ENCODE data around the gene PC.

Gene PC

DNA sequence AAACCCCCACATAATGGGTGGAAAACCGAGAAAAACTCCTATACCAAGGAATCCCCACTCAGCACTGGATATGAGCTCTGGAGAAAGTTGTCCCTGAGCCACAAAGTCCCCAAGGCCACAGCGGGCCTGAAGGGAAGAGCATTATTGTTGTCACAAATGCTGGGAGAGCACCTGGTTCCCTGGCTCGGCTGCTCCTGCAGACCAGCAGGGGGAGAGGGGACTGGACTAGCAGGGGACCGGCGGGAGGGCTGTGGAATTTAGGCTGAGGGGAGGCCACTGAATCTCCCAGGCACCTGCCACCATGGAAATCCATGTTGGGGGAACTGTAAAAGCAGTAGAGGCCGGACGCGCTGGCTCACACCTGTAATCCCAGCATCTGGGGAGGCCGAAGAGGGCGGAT, 7.0 kb downstream of the PC start:
- no peak for DNase-seq

GRCh38 chr11:66950112-66950535, 8.1 kb downstream of the PC start:
- DNase-seq: peak; percentile 50

GRCh38 chr11:66938582-66939135, 19.5 kb downstream of the PC start:
- DNase-seq: no peak

DNA sequence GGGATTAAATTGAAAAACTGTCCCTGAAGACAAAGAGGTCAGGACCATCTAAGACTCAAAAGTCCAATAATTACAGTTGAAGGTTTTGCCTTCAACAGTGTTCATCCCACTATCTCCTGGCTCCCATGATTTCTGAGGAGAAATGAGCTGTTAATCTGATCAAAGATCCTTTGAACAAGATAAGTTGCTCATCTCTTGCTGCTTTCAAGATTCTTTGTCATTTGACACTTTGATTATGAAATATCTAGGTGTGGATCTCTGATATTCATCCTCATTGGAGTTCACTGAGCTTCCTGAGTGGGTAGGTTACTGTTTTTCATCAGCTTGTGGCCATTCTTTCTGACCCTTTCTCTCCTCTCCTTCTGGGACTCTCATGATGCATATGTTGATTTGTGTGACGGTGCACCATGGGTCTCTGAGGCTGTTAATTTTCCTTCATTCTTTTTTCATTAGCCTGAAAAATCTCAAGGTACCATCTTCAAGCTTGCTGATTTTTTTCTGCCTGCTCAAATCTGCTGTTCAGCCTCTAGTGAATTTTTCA, 20.9 kb downstream of the PC start:
- DNase-seq: no peak

- no peak for DNase-seq
These were observed 21.9 kb downstream of the PC start for GRCh38 chr11:66936311-66936711.

DNA sequence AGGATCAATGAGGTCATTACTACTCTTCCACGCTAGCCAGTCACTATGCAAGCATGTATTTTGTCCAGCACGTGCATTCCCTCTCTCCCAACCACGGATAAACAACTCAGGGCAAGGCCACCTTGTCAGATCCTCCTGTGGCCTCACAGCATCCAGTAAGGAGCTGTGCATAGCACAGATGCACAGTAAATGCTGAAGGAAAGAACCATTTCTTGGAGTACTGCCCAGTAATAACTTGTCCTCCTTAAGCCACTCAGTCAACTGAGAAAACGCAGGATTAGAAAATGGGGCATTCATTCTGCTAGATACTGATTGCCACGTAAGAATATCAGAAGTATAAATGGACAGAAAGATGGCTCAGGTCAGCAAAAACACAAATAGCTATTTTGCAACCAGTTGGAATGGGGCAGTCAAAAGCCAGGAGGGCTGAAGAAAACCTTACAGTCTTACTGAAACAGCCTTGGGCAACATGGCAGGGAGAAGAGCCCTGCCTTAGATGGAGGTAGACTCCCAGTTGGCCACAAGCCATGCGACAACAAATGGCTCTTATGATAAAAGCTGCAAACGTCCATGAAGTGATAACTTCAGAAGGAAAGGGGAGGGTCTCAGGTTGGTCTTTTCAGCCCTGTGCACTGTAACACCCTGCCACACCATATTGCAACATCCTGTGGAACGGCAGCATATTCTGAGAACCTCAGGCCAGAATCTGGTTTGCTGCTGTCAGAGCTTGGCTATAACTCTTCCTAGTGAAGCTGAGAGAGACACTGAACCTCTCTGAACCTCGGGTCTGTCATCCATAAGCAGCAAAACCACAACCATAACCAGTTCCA, 23.0 kb downstream of the PC start:
- no peak for DNase-seq

GRCh38 chr11:66933531-66933930, 24.7 kb downstream of the PC start:
- no peak for DNase-seq

DNA sequence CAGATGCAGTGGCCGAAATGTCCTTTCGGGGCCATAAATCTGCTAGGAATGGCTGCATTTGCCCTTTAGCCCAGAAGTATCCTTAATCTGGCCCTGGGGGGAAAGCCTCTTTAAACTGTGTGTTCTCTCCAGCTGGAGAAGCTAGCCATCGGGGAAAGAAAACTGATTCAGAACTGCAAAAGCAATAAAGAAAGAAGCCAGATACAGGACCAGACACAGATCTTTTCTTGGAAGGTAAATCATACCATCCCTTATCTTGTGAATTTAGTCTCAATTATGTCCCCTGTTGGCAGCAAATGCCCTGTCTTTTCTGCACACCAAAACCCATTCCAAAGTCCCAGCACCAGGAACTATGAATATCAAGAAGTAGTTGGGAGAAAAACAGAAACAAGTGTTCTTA, 25.6 kb downstream of the PC start:
- DNase-seq: no peak

GRCh38 chr11:66929753-66930152, 28.4 kb downstream of the PC start:
- no peak for DNase-seq

- no peak for DNase-seq
These were observed 33.9 kb downstream of the PC start for GRCh38 chr11:66924272-66924671.

DNA sequence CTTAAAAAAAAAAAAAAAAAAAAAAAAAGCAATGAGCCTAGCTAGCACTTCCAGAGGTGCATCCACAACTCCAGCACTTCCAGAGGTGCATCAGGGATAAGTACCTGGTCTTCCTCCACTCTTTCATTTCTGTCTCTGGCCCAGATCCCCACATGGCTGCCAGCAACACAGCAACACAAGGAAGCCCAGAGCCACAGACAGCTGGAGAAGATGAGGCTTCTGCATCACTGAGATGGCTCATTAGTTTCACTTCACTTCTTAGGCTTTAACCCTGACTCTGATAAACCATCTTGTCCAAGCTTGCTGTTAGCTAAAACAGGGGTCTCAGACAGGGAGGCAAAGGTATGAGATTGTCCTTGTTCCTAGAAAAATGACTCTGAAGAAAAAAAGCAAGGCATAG, 35.6 kb downstream of the PC start:
- DNase-seq: no peak

GRCh38 chr11:66920978-66921784, 37.0 kb downstream of the PC start:
- DNase-seq: no peak

DNA sequence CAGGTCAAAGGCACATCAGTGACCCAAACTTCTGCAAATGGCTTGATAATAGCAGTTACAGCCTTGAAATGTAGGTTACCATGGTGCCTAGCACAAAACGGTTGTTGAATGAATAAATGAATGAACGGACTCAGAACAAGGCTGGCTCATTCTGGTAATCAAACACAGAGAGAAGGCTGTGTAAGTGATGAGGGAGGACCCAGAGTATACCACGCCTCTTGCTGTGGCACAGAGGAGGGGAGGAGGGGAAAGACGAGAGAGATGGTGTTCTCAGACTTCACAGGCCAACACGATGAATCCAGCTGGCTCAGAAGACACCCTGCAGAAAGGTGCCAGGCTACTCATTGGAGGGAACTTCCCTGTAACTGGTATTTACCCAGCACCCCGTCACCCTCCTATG, 38.3 kb downstream of the PC start:
- no peak for DNase-seq

- DNase-seq: no peak
These were observed 39.4 kb downstream of the PC start for GRCh38 chr11:66918741-66919140.

DNA sequence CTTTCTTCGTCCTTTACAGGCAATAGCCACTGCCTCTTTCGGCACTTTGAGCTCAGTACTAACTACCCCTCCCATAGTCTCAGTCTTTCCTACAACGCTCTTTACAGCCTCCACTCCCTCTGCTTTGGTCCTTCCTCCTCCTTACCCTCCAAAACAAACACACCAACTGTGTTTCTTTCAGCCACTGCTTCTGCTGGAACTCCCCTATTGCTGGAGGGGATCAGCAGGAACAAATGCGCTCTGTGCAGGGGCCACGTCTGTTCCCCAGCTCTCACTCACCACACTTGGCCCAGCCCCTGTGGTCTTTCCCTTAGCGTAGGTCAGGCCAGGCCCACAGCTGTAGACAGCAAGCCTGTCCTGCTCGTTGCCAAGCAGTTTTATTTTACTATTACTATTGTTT, 42.3 kb downstream of the PC start:
- DNase-seq: no peak

DNA sequence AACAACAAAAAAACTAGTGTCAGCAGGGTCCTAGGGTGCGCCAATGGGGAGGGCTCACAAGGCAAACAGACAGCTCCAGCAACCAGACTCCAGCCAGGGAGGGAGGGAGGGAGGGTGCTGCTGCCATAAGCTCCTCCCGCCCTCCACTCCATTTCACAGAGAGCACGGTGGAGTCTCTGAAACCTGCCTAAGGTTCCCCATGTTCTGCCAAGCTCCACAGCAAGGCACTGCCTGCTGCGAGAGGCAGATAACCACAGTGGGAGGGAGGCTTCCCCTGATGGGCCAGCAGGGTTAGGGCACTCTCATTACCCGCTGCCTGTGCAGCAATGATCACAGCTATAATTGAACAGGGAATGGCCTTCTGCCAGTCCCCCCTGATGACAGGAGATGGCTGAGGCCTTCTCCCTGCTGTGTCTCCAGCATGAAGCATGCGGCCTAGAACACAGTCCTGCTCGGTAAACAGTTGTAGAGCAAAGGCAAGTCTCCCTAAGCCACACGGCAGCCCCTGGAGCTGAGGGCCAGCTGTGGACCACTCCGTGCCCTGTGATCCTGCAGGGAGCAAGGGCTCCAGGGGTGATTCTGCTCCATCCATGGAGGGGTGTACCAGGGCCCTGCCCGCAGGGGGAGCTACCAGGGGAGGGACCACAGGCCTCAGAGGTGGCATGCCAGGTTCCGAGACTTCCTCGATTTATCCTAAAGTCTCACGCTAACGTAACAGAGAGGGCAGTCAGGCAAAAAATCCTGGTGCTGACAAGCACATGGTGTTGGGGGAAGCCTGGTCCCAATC, 42.9 kb downstream of the PC start:
- no peak for DNase-seq

GRCh38 chr11:66914505-66914904, 43.7 kb downstream of the PC start:
- no peak for DNase-seq

DNA sequence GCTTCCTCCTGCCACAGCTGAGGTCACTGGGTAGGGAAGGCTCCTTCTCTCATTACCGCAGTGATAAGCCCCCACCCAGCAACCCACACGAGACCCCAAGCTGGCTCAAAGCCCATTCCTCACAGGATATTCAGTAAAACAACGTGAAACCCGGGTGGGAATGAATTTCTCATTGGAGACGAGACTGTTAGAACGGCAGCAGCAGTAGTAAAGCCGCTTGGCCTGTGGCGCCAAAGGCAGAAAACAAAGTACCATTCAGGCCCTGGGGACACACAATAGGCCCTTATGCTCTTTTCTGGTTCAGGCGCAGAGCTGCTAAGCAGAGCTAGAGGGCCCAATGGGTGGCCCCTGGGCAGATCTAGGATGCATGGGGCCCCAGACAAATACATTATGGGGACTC, 45.3 kb downstream of the PC start:
- DNase-seq: no peak

DNA sequence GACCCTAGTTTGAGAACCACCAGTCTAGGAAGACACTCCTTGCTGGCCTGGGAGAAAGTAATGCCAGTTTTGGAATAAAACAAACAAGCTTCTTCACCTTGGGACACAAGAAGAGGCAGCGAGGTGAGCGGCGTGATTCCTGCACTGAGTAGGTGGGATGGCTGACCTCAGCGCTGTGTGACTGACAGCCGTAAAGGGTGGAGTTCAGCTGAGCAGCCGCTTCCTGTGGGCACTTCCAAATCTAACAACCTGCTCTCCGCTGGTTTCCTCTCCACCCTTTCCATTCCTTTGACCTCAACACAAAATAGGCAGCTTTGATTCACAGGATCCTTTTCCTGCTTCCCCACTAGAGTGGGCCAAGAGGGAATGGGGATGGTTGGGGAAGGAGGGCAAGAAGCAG, 45.8 kb downstream of the PC start:
- DNase-seq: no peak

DNA sequence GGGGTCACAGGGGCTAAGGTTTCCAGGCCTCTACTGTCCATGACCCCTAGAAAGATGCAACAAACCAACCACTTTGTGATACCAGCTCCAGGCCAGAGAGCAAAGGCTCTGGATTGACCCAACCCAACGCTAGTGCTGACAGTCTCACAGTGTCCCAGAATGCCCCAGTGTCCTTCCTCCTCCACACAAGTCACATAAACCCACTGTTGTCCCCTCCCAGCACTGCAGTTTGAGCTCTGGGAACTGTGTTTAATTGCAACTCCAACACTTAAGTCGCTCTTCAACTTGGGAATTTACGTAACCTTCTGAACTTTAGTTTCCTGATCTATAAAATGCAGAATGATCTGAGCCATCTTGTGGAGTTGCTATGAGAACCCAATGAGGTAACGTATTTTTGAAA, 47.5 kb downstream of the PC start:
- no peak for DNase-seq

- no peak for DNase-seq
These were observed 48.2 kb downstream of the PC start for GRCh38 chr11:66910016-66910415.

GRCh38 chr11:66909181-66909580, 49.0 kb downstream of the PC start:
- no peak for DNase-seq
